Lower leg skin (tissue), 3 donors: ENCODE data around the gene DNAI1.

ENCODE experiments used
- CTCF ChIP-seq, 3 donors: fragments of 450-650 bp; IDR thresholded peaks; one replicate each; pipeline ENCODE4 v1.5.1; 2016; ENCODE audit warnings: antibody characterized with exemption in 3 of 3, mild to moderate bottlenecking in 3 of 3, moderate library complexity in 2 of 3
- POLR2A ChIP-seq, 2 donors: fragments of 450-650 bp; IDR thresholded peaks; one replicate each; pipeline ENCODE4 v1.6.1; 2016 to 2017; ENCODE audit warnings: antibody characterized with exemption in 2 of 2, mild to moderate bottlenecking in 1 of 2, moderate library complexity in 1 of 2

GRCh38 chr9:34490360-34490759, 31.8 kb downstream of the DNAI1 start:
- TF ChIP-seq CTCF (IDR thresholded peaks at IDR 0.05) (no peak), POLR2A (IDR thresholded peaks at IDR 0.05) (no peak)
